Measurements from ENCODE around the gene TLNRD1.

- TF ChIP-seq CTCF (IDR thresholded peaks at IDR 0.05; ENCODE audit: low read depth, low read length) (no peak), EZH2phosphoT487 (IDR thresholded peaks at IDR 0.05; ENCODE audit: low read depth) (no peak)
These were observed 30.1 kb upstream of the TLNRD1 start for GRCh38 chr15:80970658-80971057.

Measured in OCI-LY3 (cell line).